Endometrium (tissue), 2 donors: Measurements from ENCODE around the gene MYPN.
A peak's percentile ranks its signal among the peaks of the same experiment; 100 is the strongest.
"Not testable (repeated sequence)": the region's sequence is repeated elsewhere in the genome, so short reads cannot be mapped to it uniquely, and the experiment has no call there.

Source experiments
- FAIRE-seq: peaks from 2 replicates; lab custom pipeline; 2012; peaks lifted over from hg19 to GRCh38; lab: Jason Lieb, UNC
- donor health status: control.
- donor health status: control.

MYPN gene, protein sequence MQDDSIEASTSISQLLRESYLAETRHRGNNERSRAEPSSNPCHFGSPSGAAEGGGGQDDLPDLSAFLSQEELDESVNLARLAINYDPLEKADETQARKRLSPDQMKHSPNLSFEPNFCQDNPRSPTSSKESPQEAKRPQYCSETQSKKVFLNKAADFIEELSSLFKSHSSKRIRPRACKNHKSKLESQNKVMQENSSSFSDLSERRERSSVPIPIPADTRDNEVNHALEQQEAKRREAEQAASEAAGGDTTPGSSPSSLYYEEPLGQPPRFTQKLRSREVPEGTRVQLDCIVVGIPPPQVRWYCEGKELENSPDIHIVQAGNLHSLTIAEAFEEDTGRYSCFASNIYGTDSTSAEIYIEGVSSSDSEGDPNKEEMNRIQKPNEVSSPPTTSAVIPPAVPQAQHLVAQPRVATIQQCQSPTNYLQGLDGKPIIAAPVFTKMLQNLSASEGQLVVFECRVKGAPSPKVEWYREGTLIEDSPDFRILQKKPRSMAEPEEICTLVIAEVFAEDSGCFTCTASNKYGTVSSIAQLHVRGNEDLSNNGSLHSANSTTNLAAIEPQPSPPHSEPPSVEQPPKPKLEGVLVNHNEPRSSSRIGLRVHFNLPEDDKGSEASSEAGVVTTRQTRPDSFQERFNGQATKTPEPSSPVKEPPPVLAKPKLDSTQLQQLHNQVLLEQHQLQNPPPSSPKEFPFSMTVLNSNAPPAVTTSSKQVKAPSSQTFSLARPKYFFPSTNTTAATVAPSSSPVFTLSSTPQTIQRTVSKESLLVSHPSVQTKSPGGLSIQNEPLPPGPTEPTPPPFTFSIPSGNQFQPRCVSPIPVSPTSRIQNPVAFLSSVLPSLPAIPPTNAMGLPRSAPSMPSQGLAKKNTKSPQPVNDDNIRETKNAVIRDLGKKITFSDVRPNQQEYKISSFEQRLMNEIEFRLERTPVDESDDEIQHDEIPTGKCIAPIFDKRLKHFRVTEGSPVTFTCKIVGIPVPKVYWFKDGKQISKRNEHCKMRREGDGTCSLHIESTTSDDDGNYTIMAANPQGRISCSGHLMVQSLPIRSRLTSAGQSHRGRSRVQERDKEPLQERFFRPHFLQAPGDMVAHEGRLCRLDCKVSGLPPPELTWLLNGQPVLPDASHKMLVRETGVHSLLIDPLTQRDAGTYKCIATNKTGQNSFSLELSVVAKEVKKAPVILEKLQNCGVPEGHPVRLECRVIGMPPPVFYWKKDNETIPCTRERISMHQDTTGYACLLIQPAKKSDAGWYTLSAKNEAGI (N-terminal part only)

DNA sequence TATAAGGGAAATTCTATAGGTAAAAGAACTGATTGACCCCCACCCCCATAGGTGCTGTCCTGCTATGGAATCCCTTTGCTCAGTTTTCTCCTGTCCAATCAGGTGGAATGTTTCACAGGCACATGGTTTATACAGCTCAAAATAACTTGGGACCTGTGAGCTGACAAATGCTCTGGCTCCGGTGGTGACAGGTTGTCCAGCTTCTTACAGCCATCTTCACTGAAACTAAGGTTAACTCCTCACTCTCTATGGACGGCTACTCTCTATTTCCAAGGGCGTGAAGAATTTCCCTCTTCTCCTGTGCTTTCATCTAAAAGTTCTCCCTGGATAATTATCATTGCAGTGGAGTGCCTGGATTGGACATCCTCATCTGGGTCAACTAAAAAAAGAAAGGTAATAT is at the start of gene MYPN:
TSS of gene MYPN (plus strand) at position 158 of the 400 bp plus-strand sequence. CDS start 11,951 bp downstream, outside the sequence.
- no peak for FAIRE-seq

GRCh38 chr10:68067029-68067428 is 42.3 kb upstream of the MYPN start:
- FAIRE-seq: no peak

GRCh38 chr10:68067508-68067907 is 41.8 kb upstream of the MYPN start:
- FAIRE-seq: no peak

DNA sequence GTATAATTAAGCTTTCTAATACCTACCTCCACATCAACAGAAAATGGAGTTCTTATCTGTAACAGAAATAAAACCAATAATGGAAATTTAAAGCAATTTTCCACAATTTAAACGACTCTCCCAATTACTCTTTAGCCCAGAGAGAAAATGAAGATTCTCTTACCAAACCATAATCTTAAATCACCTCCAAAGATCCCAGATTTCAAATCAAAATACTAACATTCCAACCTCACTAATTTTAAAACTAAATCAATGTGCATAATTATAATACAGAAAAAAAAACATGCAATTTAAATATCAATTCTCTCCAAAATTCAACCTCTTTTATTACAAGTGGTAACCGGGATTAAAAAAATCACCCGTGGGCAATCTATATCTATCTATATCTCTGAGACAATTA is 35.7 kb upstream of the MYPN start:
- FAIRE-seq: no peak

DNA sequence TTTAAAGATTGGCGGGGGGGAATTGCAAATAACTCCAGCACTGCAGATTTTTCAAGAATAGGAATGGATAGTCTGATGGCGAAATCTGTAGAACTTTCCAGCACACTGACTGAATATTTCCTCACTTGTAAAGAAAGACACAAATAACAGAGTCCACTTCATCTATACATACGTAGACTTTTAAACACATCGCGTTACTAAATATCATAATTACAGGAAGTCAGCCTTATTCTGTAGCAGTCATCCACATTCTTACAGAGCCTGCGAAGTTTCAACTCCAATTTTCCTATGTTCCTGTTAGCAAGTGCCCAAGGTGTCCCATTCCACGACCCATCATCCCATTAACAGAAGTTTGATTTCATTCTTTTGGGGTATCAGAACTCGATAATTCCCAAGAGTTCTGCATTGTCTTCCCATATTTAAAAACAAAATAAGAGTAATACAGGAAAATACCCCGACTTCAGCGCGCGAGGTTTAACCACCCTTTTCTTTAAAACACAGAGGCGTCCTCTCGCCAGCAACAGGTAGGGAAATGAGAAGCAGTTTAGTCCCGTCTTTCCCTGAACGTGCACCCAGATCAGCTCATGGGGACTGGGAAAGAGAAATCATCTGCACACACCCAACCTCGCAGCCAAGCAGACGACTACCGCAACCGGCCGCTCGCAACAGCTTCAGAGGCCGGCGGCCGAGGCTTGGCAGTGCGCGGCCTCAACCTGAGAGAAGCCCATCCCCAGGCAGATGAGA is 35.1 kb upstream of the MYPN start:
- FAIRE-seq: no peak

DNA sequence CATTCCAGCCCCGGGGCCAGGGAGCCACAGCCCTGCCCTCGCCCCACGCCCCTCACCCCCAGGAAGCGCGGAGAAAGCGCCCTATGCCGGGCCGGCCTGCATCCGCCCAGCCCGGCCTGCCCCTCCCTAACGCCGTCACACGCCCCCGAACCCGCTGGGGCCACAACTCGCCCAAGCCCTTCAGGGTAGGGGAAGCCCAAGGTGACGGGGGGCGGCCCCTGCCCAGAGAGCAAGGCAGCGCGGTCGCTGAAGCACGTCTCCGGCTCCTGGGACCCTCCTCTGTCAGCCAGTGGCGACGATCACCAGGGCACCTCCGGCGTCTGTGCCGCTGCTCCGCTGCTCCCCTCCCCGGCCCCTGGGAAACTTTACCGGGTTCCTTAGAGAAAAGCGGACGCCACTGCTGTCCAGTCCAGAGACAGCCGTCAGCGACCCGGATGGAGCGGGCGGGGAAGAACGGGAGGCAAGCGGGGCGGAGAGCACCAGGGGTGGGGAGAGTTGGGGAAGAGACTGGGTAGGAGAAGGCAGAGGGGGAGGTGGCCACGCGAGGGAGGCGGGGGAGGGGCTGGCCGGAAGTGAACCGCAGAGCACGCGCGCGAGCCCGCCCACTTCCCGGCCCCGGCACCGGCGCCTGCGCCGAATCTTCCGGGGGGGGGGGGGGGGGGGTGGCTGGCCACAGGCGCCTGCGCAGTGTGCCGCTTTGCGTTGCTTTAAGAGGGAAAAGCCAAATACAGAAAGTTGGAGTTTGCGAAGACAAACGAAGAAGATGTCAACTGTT is 34.3 kb upstream of the MYPN start, which contains the start of gene HERC4:
TSS of gene HERC4 (minus strand) at position 509 of the 775 bp plus-strand sequence. CDS start 2,175 bp downstream, outside the sequence.
- FAIRE-seq: no peak

DNA sequence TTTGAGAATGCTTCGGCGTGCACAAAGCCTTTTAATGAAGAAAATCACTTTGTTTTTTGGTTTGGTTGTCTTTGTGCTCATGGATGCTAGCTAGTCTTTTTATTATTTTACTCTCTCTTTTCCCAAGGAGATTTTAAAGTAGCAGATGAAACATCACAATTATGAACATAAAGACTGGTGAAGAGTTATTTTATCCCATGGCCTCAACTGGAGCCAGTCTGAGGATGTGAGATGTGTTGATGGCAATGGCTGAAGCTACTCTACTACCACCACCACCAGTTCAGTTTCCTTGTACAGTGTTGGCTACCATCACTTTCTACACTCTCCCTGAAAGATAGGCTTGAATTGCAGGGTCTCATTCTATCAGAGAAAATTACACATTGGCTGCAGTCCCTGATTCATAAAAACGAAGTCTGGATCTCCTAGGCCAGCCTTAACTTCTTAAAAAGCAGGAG is 33.7 kb upstream of the MYPN start:
- no peak for FAIRE-seq

- FAIRE-seq: not testable (repeated sequence)
These were observed 33.2 kb upstream of the MYPN start for GRCh38 chr10:68076081-68076480.

DNA sequence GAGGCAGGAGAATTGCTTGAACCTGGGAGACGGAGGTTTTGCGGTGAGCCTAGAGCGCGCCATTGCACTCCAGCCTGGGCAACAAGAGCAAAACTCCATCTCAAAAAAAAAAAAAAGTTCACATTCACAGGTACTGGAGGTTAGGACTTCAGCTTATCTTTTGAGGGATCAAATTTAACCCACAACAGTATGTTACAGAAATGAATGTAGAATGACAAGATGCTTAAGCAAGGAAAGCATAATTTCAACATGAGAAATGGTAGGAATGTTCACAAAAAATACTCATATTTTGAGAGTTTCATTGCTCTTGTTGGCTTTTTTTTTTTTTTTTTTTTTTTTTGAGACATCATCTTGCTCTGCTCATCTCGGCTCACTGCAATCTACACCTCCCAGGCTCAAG is 32.3 kb upstream of the MYPN start:
- no peak for FAIRE-seq

- no peak for FAIRE-seq
These were observed 29.9 kb upstream of the MYPN start for GRCh38 chr10:68079434-68079833.

DNA sequence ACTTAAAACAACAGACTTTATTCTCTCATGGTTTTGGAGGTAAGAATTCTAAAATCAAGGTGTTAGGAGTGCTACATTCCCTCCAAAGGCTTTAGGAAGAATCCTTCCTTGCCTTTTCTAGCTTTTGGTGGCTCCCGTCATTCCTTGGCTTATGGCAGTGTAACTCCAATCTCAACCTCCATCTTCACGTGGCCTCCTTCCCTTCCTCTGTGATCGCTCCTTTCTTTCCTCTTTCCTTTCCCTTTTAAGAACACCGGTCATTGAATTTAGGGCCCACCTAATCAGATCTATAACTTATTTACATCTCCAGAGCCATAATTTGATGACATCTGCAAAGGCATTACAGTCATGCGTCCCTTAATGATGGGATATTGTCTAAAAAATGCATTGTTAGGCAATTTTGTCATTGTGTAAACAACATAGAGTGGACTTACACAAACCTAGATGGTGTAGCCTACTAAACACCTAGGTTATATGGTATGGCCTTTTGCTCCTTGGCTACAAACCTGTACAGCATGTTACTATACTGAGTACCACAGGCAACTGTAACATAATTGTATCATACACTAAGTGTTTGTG is 28.3 kb upstream of the MYPN start:
- no peak for FAIRE-seq

- FAIRE-seq: no peak
These were observed 27.4 kb upstream of the MYPN start for GRCh38 chr10:68081916-68082315.

- FAIRE-seq: peak; percentile 82
These were observed 26.4 kb upstream of the MYPN start for GRCh38 chr10:68082872-68083271.

DNA sequence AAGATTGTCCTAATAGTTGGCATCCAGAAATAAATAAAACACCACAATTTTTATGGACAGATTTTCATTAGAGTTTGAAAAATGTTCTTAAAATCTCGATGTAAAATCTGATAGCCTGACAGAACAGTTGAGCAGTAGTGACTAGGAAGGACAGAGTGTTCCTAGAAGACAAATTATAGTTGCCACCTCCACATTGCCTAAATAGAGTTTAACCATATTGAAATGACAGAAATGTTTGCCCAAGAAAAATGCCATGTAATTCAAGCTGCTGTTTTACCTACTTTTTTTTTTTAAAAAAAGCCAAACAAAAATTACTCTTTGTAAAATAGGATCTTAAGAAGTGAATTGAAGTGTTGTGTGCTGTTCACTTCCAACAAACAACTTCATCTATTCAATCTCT is 25.3 kb upstream of the MYPN start:
- FAIRE-seq: no peak

GRCh38 chr10:68084469-68084868 is 24.8 kb upstream of the MYPN start:
- FAIRE-seq: no peak

DNA sequence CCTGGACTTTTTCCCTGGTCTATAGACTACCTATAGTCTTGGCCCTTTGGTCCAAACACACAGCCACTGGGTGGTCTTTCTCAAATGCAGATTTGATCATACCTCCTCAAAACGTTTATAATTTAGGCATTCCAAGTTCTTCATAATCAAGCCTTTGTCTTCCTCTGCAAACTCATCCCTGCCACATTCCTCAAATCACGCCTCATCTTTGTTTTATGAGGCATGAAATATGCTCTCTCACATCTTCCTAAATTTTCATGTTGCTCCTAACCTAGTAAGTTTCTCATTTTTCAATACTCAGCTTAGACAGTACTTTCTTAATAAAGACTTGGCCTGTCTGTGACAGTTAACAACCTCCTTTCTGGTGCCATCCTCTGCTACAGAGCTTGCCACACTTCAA is 23.3 kb upstream of the MYPN start:
- FAIRE-seq: no peak

DNA sequence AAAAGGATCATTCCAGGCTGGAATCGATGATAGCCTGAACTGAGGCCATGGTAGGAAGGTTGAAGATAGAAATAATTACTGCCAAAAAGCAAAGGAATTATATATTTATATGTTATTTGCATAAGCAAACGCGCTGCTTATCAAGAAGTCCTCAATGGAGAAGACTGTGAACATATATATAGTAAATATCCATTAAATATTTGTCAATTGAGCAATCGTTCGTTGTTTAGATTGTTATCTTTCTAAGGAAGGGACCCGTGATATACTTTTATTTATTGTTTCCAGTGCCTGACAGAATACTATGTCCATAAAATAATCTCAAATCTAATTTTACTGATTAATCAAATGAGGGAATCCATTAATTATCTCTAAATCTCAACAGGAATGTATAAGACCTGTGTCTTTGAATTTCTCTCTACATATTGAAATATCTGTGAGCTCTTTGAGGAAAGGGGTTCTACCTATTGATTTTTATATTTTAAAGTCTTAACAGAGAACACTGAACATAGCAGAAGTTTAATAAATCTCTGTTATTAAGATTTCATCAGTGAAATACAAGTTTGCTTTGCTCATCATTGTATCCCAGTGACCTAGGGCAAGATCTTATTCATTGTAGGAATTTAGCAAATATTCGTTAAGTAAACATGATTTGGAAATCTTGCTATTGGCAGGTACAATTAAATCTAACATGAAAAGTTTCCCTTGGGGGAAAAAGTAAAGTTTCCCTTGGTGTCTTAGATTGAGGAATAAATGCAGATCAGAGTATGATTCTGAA is 22.2 kb upstream of the MYPN start:
- no peak for FAIRE-seq

DNA sequence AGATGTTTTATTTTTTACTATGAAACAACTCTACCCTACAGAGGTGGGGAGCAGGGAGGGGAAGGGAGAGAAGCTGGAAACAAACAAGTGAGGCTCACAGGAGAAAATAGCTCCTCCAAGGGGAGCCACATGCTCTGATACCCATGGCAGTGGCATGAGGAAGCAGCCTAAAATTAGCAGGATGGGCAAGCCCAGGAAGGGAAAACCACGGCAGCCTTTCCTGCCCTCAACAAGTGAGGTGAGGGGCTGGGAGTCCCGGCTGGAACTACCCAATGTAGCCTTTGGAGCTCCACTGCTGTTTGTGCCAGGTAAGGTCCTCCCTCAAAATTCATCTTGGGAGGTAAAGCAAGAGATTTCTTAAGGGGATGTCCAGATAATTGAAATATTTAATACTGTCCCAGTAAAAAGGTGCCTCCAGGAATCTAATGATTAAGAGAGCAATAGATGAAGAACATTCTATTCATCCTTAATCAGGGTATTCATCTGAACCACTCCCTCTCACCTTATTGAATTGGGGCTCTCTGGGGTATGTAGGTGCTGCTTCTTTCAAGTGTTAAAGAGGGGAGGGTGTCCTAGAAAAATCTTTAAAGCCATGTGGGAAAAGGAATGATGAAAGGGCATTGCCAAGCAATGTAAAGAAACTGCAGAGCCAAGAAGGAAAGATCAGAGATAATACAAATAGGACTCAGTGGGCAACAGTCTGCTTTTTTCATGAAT is 21.4 kb upstream of the MYPN start:
- no peak for FAIRE-seq

DNA sequence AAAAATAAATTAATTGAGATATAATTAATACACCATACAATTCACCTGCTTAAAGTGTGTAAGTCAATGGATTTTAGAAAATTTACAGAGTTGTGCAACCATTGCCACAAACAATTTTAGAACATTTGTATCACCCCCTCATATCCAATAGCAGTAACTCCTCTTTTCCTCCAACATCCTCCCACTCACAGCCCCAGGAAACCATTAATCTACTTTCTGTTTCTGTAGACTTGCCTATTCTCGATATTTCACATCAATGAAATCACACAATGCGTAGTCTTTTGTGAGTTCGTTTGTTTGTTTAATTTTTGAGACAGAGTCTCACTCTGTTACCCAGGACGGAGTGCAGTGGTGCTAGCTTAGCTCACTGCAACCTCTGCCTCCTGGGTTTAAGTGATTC is 20.5 kb upstream of the MYPN start:
- no peak for FAIRE-seq
